WTC11 (cell line): ENCODE measurements around the gene LRCH2. TPM values are rescaled to one million over a fixed set of nuclear protein-coding genes. Genes with fewer than 3 reads are reported as not detected.

Experiments
- ATAC-seq: fragments of 200-7000 bp; cut with Tn5 transposase; 2 replicates; pipeline ENCODE4 v1.10.0; 2021; ENCODE audit warnings: mild to moderate bottlenecking, moderate library complexity
- CTCF ChIA-PET: fragments of 300-600 bp; sonication (Branson Sonifier 250); formaldehyde crosslinking; loops from one replicate; lab custom pipeline; 2021; ENCODE audit warnings: antibody characterized with exemption; lab: Charles Lee
- POLR2A ChIA-PET: fragments of 350-600 bp; sonication (Branson Sonifier 250); formaldehyde crosslinking; loops from one replicate; lab custom pipeline; 2021; ENCODE audit warnings: antibody characterized with exemption; lab: Charles Lee
- DNase-seq: peaks from one replicate; pipeline ENCODE4 v3.0.0; 2021; ENCODE audit warnings: low spot score
- H3K27ac Mint-ChIP-seq: 2 replicates; pipeline ENCODE4 v1.8.0; 2021; ENCODE audit warnings: mixed read lengths
- H3K27me3 Mint-ChIP-seq: 2 replicates; pipeline ENCODE4 v1.8.0; 2021; ENCODE audit warnings: low read depth, mild to moderate bottlenecking, moderate library complexity, mixed read lengths
- H3K36me3 Mint-ChIP-seq: 2 replicates; pipeline ENCODE4 v1.8.0; 2021; ENCODE audit warnings: mixed read lengths
- H3K4me1 Mint-ChIP-seq: 2 replicates; pipeline ENCODE4 v1.8.0; 2022; ENCODE audit warnings: mixed read lengths
- H3K4me3 Mint-ChIP-seq: 2 replicates; pipeline ENCODE4 v1.8.0; 2021; ENCODE audit warnings: mild to moderate bottlenecking, moderate library complexity, mixed read lengths
- H3K9me3 Mint-ChIP-seq: 2 replicates; pipeline ENCODE4 v1.8.0; 2021; ENCODE audit warnings: mixed read lengths
- AFF4 ChIP-seq: sonication (generic); formaldehyde crosslinking; IDR thresholded peaks from 2 replicates; pipeline ENCODE4 v1.8.1; 2023; ENCODE audit warnings: mild to moderate bottlenecking, missing genetic modification reagents, borderline replicate concordance
- AR ChIP-seq: fragments of 250-450 bp; sonication (Bioruptor Pico); IDR thresholded peaks from 2 replicates; pipeline ENCODE4 v1.9.0; 2021; ENCODE audit warnings: mild to moderate bottlenecking
- CTCF ChIP-seq: fragments of 200-600 bp; IDR thresholded peaks from 2 replicates; pipeline ENCODE4 v1.8.0; 2022; ENCODE audit warnings: antibody characterized with exemption
- E2F1 ChIP-seq: sonication (generic); formaldehyde crosslinking; IDR thresholded peaks from 2 replicates; pipeline ENCODE4 v1.8.0; 2022; ENCODE audit warnings: mild to moderate bottlenecking, missing genetic modification reagents
- E2F4 ChIP-seq: sonication (generic); formaldehyde crosslinking; IDR thresholded peaks from 2 replicates; pipeline ENCODE4 v1.8.1; 2022; ENCODE audit warnings: low read depth, mild to moderate bottlenecking, moderate library complexity, missing genetic modification reagents, borderline replicate concordance
- EMX1 ChIP-seq: fragments of 250-450 bp; sonication (Bioruptor Pico); IDR thresholded peaks from 2 replicates; pipeline ENCODE4 v1.8.0; 2021; ENCODE audit warnings: mild to moderate bottlenecking
- GRHL2 ChIP-seq: fragments of 250-450 bp; sonication (Bioruptor Pico); IDR thresholded peaks from 2 replicates; pipeline ENCODE4 v1.8.0; 2022; ENCODE audit warnings: mild to moderate bottlenecking, moderate library complexity; ENCODE audit not compliant: insufficient replicate concordance, severe bottlenecking
- IRF1 ChIP-seq: sonication (generic); formaldehyde crosslinking; IDR thresholded peaks from 2 replicates; pipeline ENCODE4 v1.8.0; 2023; ENCODE audit warnings: missing genetic modification reagents
- IRF2 ChIP-seq: sonication (generic); formaldehyde crosslinking; IDR thresholded peaks from 2 replicates; pipeline ENCODE4 v1.8.0; 2022; ENCODE audit warnings: low read depth, missing genetic modification reagents, borderline replicate concordance
- MAX ChIP-seq: sonication (generic); formaldehyde crosslinking; IDR thresholded peaks from 2 replicates; pipeline ENCODE4 v1.8.0; 2022; ENCODE audit warnings: mild to moderate bottlenecking, missing genetic modification reagents
- NR2C2 ChIP-seq: sonication (generic); formaldehyde crosslinking; IDR thresholded peaks from 2 replicates; pipeline ENCODE4 v1.8.0; 2022; ENCODE audit warnings: mild to moderate bottlenecking, missing genetic modification reagents
- SMAD4 ChIP-seq: sonication (generic); formaldehyde crosslinking; IDR thresholded peaks from 2 replicates; pipeline ENCODE4 v1.8.0; 2022; ENCODE audit warnings: mild to moderate bottlenecking, missing genetic modification reagents
- TCF7 ChIP-seq: sonication (generic); formaldehyde crosslinking; IDR thresholded peaks from 2 replicates; pipeline ENCODE4 v1.8.0; 2022; ENCODE audit warnings: mild to moderate bottlenecking, low read depth, missing genetic modification reagents, moderate library complexity
- TEAD1 ChIP-seq: sonication (generic); formaldehyde crosslinking; IDR thresholded peaks from 2 replicates; pipeline ENCODE4 v1.8.0; 2022; ENCODE audit warnings: mild to moderate bottlenecking, missing genetic modification reagents
- TEAD4 ChIP-seq: sonication (generic); formaldehyde crosslinking; IDR thresholded peaks from 2 replicates; pipeline ENCODE4 v1.8.0; 2022; ENCODE audit warnings: mild to moderate bottlenecking, missing genetic modification reagents
- TP53 ChIP-seq: sonication (generic); formaldehyde crosslinking; IDR thresholded peaks from 2 replicates; pipeline ENCODE4 v1.8.1; 2023; ENCODE audit warnings: mild to moderate bottlenecking, missing genetic modification reagents
- ZMAT4 ChIP-seq: fragments of 250-450 bp; sonication (Bioruptor Pico); IDR thresholded peaks from 2 replicates; pipeline ENCODE4 v1.9.0; 2021; ENCODE audit warnings: mild to moderate bottlenecking
- ZNF219 ChIP-seq: sonication (generic); formaldehyde crosslinking; IDR thresholded peaks from 2 replicates; pipeline ENCODE4 v1.8.0; 2023; ENCODE audit warnings: missing genetic modification reagents, mild to moderate bottlenecking, borderline replicate concordance
- ZNF317 ChIP-seq: sonication (generic); formaldehyde crosslinking; IDR thresholded peaks from 2 replicates; pipeline ENCODE4 v1.8.1; 2023; ENCODE audit warnings: low read depth, mild to moderate bottlenecking, moderate library complexity, missing genetic modification reagents, borderline replicate concordance
- ZNF671 ChIP-seq: fragments of 250-450 bp; sonication (Bioruptor Pico); IDR thresholded peaks from 2 replicates; pipeline ENCODE4 v1.8.0; 2021; ENCODE audit warnings: mild to moderate bottlenecking
- ZSCAN18 ChIP-seq: fragments of 250-450 bp; sonication (Bioruptor Pico); IDR thresholded peaks from 2 replicates; pipeline ENCODE4 v2.1.2; 2022; ENCODE audit warnings: mild to moderate bottlenecking, moderate library complexity
- total RNA-seq: library from RNA; stranded (reverse); gene quantifications from 3 replicates; pipeline ENCODE4 v1.2.3, GENCODE V29; 2021

The LRCH2 gene
- total RNA-seq, 1 experiment from 2014 or later: 3.8 TPM

GRCh38 chrX:115174548-115174947 lies 59.3 kb downstream of the LRCH2 start (continued):
- no peak for TF ChIP-seq CTCF

- H3K27ac Mint-ChIP-seq: no peak overlapping the region
- ChIA-PET CTCF (no interaction called here), POLR2A (no interaction called here)
- no peaks in the 10 kb centered on the region for H3K36me3 Mint-ChIP-seq
- H3K4me1 Mint-ChIP-seq: peaks cover 6% of the 10 kb centered on the region
- no peaks in the 10 kb centered on the region for H3K9me3 Mint-ChIP-seq
- H3K4me3 Mint-ChIP-seq: no peak overlapping the region
- ATAC-seq: peak; percentile 38; the same call in 1 of the 2 replicates
- peaks cover 43% of the 10 kb centered on the region for H3K27me3 Mint-ChIP-seq
- DNase-seq: no peak
- no peak for TF ChIP-seq SMAD4
- TF ChIP-seq ZNF219 (CRISPR knock-in tag): no peak
- no peak for TF ChIP-seq ZNF671 (CRISPR knock-in tag)
- TF ChIP-seq GRHL2 (CRISPR knock-in tag): no peak
- no peak for TF ChIP-seq ZSCAN18 (CRISPR knock-in tag)
- no peak for TF ChIP-seq MAX (CRISPR knock-in tag)
- TF ChIP-seq AFF4 (CRISPR knock-in tag): no peak
- no peak for TF ChIP-seq TEAD1 (CRISPR knock-in tag)
- no peak for TF ChIP-seq ZMAT4 (CRISPR knock-in tag)
- TF ChIP-seq IRF1 (CRISPR knock-in tag): no peak
- TF ChIP-seq TEAD4: no peak
- TF ChIP-seq AR (CRISPR knock-in tag): no peak
- TF ChIP-seq TP53 (CRISPR knock-in tag): no peak
- TF ChIP-seq ZNF317 (CRISPR knock-in tag): no peak
- TF ChIP-seq EMX1 (CRISPR knock-in tag): no peak
- TF ChIP-seq E2F4: no peak
- TF ChIP-seq TCF7 (CRISPR knock-in tag): no peak
- no peak for TF ChIP-seq NR2C2 (CRISPR knock-in tag)
- TF ChIP-seq IRF2 (CRISPR knock-in tag): no peak
- TF ChIP-seq E2F1 (CRISPR knock-in tag): no peak
Observed at GRCh38 chrX:115173181-115173580, 60.7 kb downstream of the LRCH2 start.
